Lower lobe of right lung (tissue), 2 donors: Measurements from ENCODE around the gene PHRF1. TPM values are rescaled to one million over a fixed set of nuclear protein-coding genes. Genes with fewer than 3 reads are reported as not detected.
"Not testable (repeated sequence)": the region's sequence is repeated elsewhere in the genome, so short reads cannot be mapped to it uniquely, and the experiment has no call there.

Source experiments
- ATAC-seq, 2 donors: fragments of 200-7000 bp; cut with Tn5 transposase; one replicate each; pipeline ENCODE4 v1.9.1; 2020 to 2022; ENCODE audit warnings: mild to moderate bottlenecking in 2 of 2, moderate library complexity in 2 of 2
- DNase-seq: peaks from one replicate; pipeline ENCODE4 v3.0.0-alpha.2; 2020
- H3K27ac ChIP-seq: fragments of 200-600 bp; one replicate; pipeline ENCODE4 v1.8.0; 2022
- H3K27me3 ChIP-seq: fragments of 200-600 bp; one replicate; pipeline ENCODE4 v1.8.0; 2022; ENCODE audit warnings: low read depth
- H3K36me3 ChIP-seq: fragments of 200-600 bp; one replicate; pipeline ENCODE4 v1.8.0; 2022; ENCODE audit warnings: mild to moderate bottlenecking
- H3K4me1 ChIP-seq: fragments of 200-600 bp; one replicate; pipeline ENCODE4 v1.8.0; 2022
- H3K4me3 ChIP-seq: fragments of 200-600 bp; one replicate; pipeline ENCODE4 v1.8.0; 2022; ENCODE audit warnings: mild to moderate bottlenecking
- H3K9me3 ChIP-seq: fragments of 200-600 bp; one replicate; pipeline ENCODE4 v1.8.0; 2022
- CTCF ChIP-seq: fragments of 200-600 bp; IDR thresholded peaks from one replicate; pipeline ENCODE4 v1.8.0; 2022; ENCODE audit warnings: antibody characterized with exemption, mild to moderate bottlenecking
- intact Hi-C: fragments of 100-400 bp; cut with DNase I; formaldehyde crosslinking; loops from one replicate; pipeline ENCODE4 v1.11.0; 2022
- total RNA-seq: library from RNA; stranded (reverse); fragmentation: NEBNext Ultra II Directional; extraction: Animal tissue kit (Norgen Biotek cat#: 25700); gene quantifications from one replicate; pipeline ENCODE4 v1.2.1, GENCODE V29; 2021
- donor health status: DM: no; HTN: yes; CAD: no; lungs with severe emphysema.

The PHRF1 gene
- total RNA-seq, 1 donor from 2014 or later = 31.5 TPM

GRCh38 chr11:645536-645935 is 69.3 kb downstream of the PHRF1 start:
- Histone ChIP-seq H3K4me3 (no peak overlapping the region), H3K27me3 (no peaks in the 10 kb centered on the region), H3K36me3 (peaks cover 27% of the 10 kb centered on the region), H3K27ac (no peak overlapping the region), H3K4me1 (no peaks in the 10 kb centered on the region), H3K9me3 (no peaks in the 10 kb centered on the region)
- no peak for TF ChIP-seq CTCF
- DNase-seq (no peak), ATAC-seq (no peak)
- intact Hi-C loops = no loop called here

GRCh38 chr11:646214-646613 is 69.9 kb downstream of the PHRF1 start:
- Histone ChIP-seq H3K27ac (no peak overlapping the region), H3K4me3 (no peak overlapping the region), H3K27me3 (no peaks in the 10 kb centered on the region), H3K9me3 (no peaks in the 10 kb centered on the region), H3K36me3 (peaks cover 31% of the 10 kb centered on the region), H3K4me1 (no peaks in the 10 kb centered on the region)
- ATAC-seq = no peak
- no peak for TF ChIP-seq CTCF
- intact Hi-C loops = no loop called here
- no peak for DNase-seq

GRCh38 chr11:647672-648158 is 71.4 kb downstream of the PHRF1 start:
- H3K36me3 ChIP-seq = peaks cover 31% of the 10 kb centered on the region
- H3K4me1 ChIP-seq, H3K9me3 ChIP-seq, H3K4me3 ChIP-seq, intact Hi-C loops, H3K27me3 ChIP-seq, DNase-seq, H3K27ac ChIP-seq, ATAC-seq: not testable (repeated sequence)

GRCh38 chr11:650482-650881 is 74.2 kb downstream of the PHRF1 start:
- intact Hi-C loops = no loop called here
- no peak for TF ChIP-seq CTCF
- Histone ChIP-seq H3K27ac (no peak overlapping the region), H3K4me3 (no peak overlapping the region), H3K9me3 (no peaks in the 10 kb centered on the region), H3K27me3 (no peaks in the 10 kb centered on the region), H3K36me3 (peaks cover 22% of the 10 kb centered on the region), H3K4me1 (no peaks in the 10 kb centered on the region)
- ATAC-seq (no peak), DNase-seq (no peak)

- peak; percentile 66 for DNase-seq
- H3K9me3 ChIP-seq, intact Hi-C loops, H3K27me3 ChIP-seq, H3K4me1 ChIP-seq, H3K4me3 ChIP-seq, H3K27ac ChIP-seq, ATAC-seq: not testable (repeated sequence)
- peaks cover 17% of the 10 kb centered on the region for H3K36me3 ChIP-seq
Measured at GRCh38 chr11:653136-653535, 76.9 kb downstream of the PHRF1 start.

GRCh38 chr11:653837-654236 is 77.6 kb downstream of the PHRF1 start:
- ATAC-seq (no peak), DNase-seq (no peak)
- H3K27ac ChIP-seq = no peak overlapping the region
- H3K9me3 ChIP-seq = no peaks in the 10 kb centered on the region
- H3K27me3 ChIP-seq = no peaks in the 10 kb centered on the region
- TF ChIP-seq CTCF = no peak
- intact Hi-C loops = no loop called here
- H3K36me3 ChIP-seq = peaks cover 24% of the 10 kb centered on the region
- H3K4me3 ChIP-seq = no peak overlapping the region
- no peaks in the 10 kb centered on the region for H3K4me1 ChIP-seq

- intact Hi-C loops = not testable (repeated sequence)
- H3K36me3 ChIP-seq = peaks cover 30% of the 10 kb centered on the region
Measured at GRCh38 chr11:654444-654843, 78.2 kb downstream of the PHRF1 start.

More at GRCh38 chr11:654444-654843, 78.2 kb downstream of the PHRF1 start:
- not testable (repeated sequence) for H3K27ac ChIP-seq, H3K27me3 ChIP-seq, H3K4me3 ChIP-seq, H3K9me3 ChIP-seq, H3K4me1 ChIP-seq, ATAC-seq, DNase-seq
